Measurements from ENCODE around the gene BOLA1. TPM values are rescaled to one million over a fixed set of nuclear protein-coding genes. Genes with fewer than 3 reads are reported as not detected.
A peak's percentile ranks its signal among the peaks of the same experiment; 100 is the strongest.
"Not testable (repeated sequence)": the region's sequence is repeated elsewhere in the genome, so short reads cannot be mapped to it uniquely, and the experiment has no call there.

BOLA1 gene
- total RNA-seq, 1 donor from 2014 or later = 16.9 TPM

GRCh38 chr1:149885339-149886120, 13.8 kb upstream of the BOLA1 start:
- ATAC-seq (ENCODE audit: poor library complexity) = peak; percentile 68
- intact Hi-C loops (cut with DNase I) = no loop called here
- peak; percentile 91 for DNase-seq

- intact Hi-C loops (cut with DNase I) = not testable (repeated sequence)
- peak; percentile 46 for DNase-seq
- ATAC-seq (ENCODE audit: poor library complexity) = peak; percentile 2
Observed at GRCh38 chr1:149886121-149886395, 13.3 kb upstream of the BOLA1 start.

GRCh38 chr1:149886396-149887195, 12.8 kb upstream of the BOLA1 start:
- intact Hi-C loops (cut with DNase I) = no loop called here
- peak; percentile 84 for DNase-seq
- ATAC-seq (ENCODE audit: poor library complexity) = peak; percentile 88

- intact Hi-C loops (cut with DNase I); ATAC-seq (ENCODE audit: poor library complexity); DNase-seq: not testable (repeated sequence)
Observed at GRCh38 chr1:149887196-149887455, 12.2 kb upstream of the BOLA1 start.

- intact Hi-C loops (cut with DNase I) = no loop called here
- DNase-seq (peak; percentile 71), ATAC-seq (ENCODE audit: poor library complexity) (peak; percentile 73)
Observed at GRCh38 chr1:149887456-149888246, 11.7 kb upstream of the BOLA1 start.

- ATAC-seq (ENCODE audit: poor library complexity) (peak; percentile 42), DNase-seq (peak; percentile 80)
- intact Hi-C loops (cut with DNase I) = no loop called here
Observed at GRCh38 chr1:149888247-149888998, 10.9 kb upstream of the BOLA1 start.

GRCh38 chr1:149888999-149889289, 10.4 kb upstream of the BOLA1 start:
- intact Hi-C loops (cut with DNase I) = no loop called here
- ATAC-seq (ENCODE audit: poor library complexity) = no peak
- no peak for DNase-seq

GRCh38 chr1:149896575-149896974, 2.8 kb upstream of the BOLA1 start:
- intact Hi-C loops (cut with DNase I) = loop anchor here (10.0 kb wide), 1 partner anchor 278 kb away; no protein-coding TSS in a partner anchor
- ATAC-seq (ENCODE audit: poor library complexity) = no peak
- DNase-seq = no peak

- intact Hi-C loops (cut with DNase I) = no loop called here
- ATAC-seq (ENCODE audit: poor library complexity) (no peak), DNase-seq (no peak)
Observed at GRCh38 chr1:149903836-149904491, 4.6 kb downstream of the BOLA1 start.

- DNase-seq (no peak), ATAC-seq (ENCODE audit: poor library complexity) (no peak)
- intact Hi-C loops (cut with DNase I) = no loop called here
Observed at GRCh38 chr1:149906570-149907075, 7.3 kb downstream of the BOLA1 start.

GRCh38 chr1:149914545-149914944, 15.2 kb downstream of the BOLA1 start:
- ATAC-seq (ENCODE audit: poor library complexity) = no peak
- intact Hi-C loops (cut with DNase I) = no loop called here

GRCh38 chr1:149915429-149916192, 16.2 kb downstream of the BOLA1 start:
- intact Hi-C loops (cut with DNase I) = no loop called here
- DNase-seq (no peak), ATAC-seq (ENCODE audit: poor library complexity) (no peak)

More at GRCh38 chr1:149914545-149914944, 15.2 kb downstream of the BOLA1 start:
- DNase-seq = no peak

- no peak for ATAC-seq (ENCODE audit: poor library complexity)
- intact Hi-C loops (cut with DNase I) = no loop called here
Observed at GRCh38 chr1:149916193-149916897, 17.0 kb downstream of the BOLA1 start.

GRCh38 chr1:149916898-149917252, 17.5 kb downstream of the BOLA1 start:
- no peak for ATAC-seq (ENCODE audit: poor library complexity)
- intact Hi-C loops (cut with DNase I) = no loop called here

More at GRCh38 chr1:149916193-149916897, 17.0 kb downstream of the BOLA1 start:
- no peak for DNase-seq

GRCh38 chr1:149917571-149918144, 18.3 kb downstream of the BOLA1 start, which contains the start of gene SV2A:
Gene SV2A (minus strand): TSS chr1:149917844. CDS start chr1:149913840, 4,004 bp downstream.
- peak; percentile 49 for ATAC-seq (ENCODE audit: poor library complexity)
- intact Hi-C loops (cut with DNase I) = no loop called here

More at GRCh38 chr1:149916898-149917252, 17.5 kb downstream of the BOLA1 start:
- no peak for DNase-seq

GRCh38 chr1:149923626-149924025, 24.3 kb downstream of the BOLA1 start:
- intact Hi-C loops (cut with DNase I) = no loop called here
- DNase-seq (no peak), ATAC-seq (ENCODE audit: poor library complexity) (no peak)

More at GRCh38 chr1:149917571-149918144, 18.3 kb downstream of the BOLA1 start, which contains the start of gene SV2A:
- no peak for DNase-seq

All from Right ventricle myocardium superior (tissue), 1 donor.